Parathyroid adenoma (tissue), 2 donors: ENCODE results near the gene FGFR2.

Source experiments
- H2AFZ ChIP-seq: fragments of 300-600 bp; sonication (generic); one replicate; pipeline ENCODE4 v1.7.0; 2017; ENCODE audit warnings: antibody characterized with exemption, mild to moderate bottlenecking
- H3K27ac ChIP-seq: fragments of 300-600 bp; sonication (generic); one replicate; pipeline ENCODE4 v1.7.0; 2017
- H3K27me3 ChIP-seq: fragments of 300-600 bp; sonication (generic); one replicate; pipeline ENCODE4 v1.7.0; 2017; ENCODE audit warnings: low read length; ENCODE audit not compliant: control insufficient read depth, insufficient read depth
- H3K36me3 ChIP-seq: fragments of 300-600 bp; sonication (generic); one replicate; pipeline ENCODE4 v1.7.0; 2017; ENCODE audit warnings: low read length; ENCODE audit not compliant: control insufficient read depth, insufficient read depth
- H3K4me1 ChIP-seq: fragments of 300-600 bp; sonication (generic); one replicate; pipeline ENCODE4 v1.7.0; 2017; ENCODE audit warnings: control low read depth
- H3K4me2 ChIP-seq: fragments of 300-600 bp; sonication (generic); one replicate; pipeline ENCODE4 v1.7.0; 2017; ENCODE audit warnings: low read length
- H3K4me3 ChIP-seq: fragments of 300-600 bp; sonication (generic); one replicate; pipeline ENCODE4 v1.7.0; 2017; ENCODE audit warnings: low read depth, low read length
- H3K79me2 ChIP-seq: fragments of 300-600 bp; sonication (generic); one replicate; pipeline ENCODE4 v1.7.0; 2017; ENCODE audit warnings: control low read depth
- H3K9ac ChIP-seq: fragments of 300-600 bp; sonication (generic); one replicate; pipeline ENCODE4 v1.7.0; 2017; ENCODE audit warnings: mild to moderate bottlenecking
- H3K9me3 ChIP-seq: fragments of 300-600 bp; sonication (generic); one replicate; pipeline ENCODE4 v1.7.0; 2017; ENCODE audit warnings: low read length; ENCODE audit not compliant: control insufficient read depth
- TF ChIP-seq, protein P1 (sequence below): fragments of 300-600 bp; sonication (generic); IDR thresholded peaks from one replicate; pipeline ENCODE4 v1.7.0; 2017; ENCODE audit warnings: antibody characterized with exemption, mild to moderate bottlenecking
- donor health status: primary hyperparathyroidism.

Gene FGFR2

DNA sequence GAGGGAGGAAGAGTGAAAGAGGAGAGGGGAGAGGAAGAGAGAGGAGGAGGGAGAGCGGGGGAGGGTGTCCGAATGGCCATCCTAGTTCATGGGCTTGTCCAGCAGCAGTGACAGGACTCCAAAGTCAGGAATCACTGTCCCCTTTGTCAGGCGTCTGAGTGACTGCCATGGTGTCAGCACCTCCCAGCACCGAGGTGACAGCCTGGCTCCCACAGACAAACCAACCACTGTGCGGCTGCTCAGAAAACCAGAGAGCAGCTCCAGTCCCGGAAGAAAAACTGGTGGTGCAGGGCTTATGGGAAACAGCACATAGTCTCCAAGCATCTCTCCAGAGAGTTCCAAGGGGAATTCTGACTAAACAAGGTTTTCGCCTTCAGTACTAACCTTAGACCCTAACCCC, 18.9 kb upstream of the FGFR2 start:
- H3K4me3 ChIP-seq = no peak overlapping the region
- TF ChIP-seq, protein P1, sequence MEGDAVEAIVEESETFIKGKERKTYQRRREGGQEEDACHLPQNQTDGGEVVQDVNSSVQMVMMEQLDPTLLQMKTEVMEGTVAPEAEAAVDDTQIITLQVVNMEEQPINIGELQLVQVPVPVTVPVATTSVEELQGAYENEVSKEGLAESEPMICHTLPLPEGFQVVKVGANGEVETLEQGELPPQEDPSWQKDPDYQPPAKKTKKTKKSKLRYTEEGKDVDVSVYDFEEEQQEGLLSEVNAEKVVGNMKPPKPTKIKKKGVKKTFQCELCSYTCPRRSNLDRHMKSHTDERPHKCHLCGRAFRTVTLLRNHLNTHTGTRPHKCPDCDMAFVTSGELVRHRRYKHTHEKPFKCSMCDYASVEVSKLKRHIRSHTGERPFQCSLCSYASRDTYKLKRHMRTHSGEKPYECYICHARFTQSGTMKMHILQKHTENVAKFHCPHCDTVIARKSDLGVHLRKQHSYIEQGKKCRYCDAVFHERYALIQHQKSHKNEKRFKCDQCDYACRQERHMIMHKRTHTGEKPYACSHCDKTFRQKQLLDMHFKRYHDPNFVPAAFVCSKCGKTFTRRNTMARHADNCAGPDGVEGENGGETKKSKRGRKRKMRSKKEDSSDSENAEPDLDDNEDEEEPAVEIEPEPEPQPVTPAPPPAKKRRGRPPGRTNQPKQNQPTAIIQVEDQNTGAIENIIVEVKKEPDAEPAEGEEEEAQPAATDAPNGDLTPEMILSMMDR = no peak
- no peaks in the 10 kb centered on the region for H3K9me3 ChIP-seq
- no peak overlapping the region for H3K27ac ChIP-seq
- no peaks in the 10 kb centered on the region for H3K79me2 ChIP-seq
- peaks cover 8% of the 10 kb centered on the region for H3K4me1 ChIP-seq
- no peak overlapping the region for H2AFZ ChIP-seq
- H3K27me3 ChIP-seq = no peaks in the 10 kb centered on the region
- H3K9ac ChIP-seq = no peak overlapping the region
- H3K4me2 ChIP-seq = no peak overlapping the region
- H3K36me3 ChIP-seq = no peaks in the 10 kb centered on the region

DNA sequence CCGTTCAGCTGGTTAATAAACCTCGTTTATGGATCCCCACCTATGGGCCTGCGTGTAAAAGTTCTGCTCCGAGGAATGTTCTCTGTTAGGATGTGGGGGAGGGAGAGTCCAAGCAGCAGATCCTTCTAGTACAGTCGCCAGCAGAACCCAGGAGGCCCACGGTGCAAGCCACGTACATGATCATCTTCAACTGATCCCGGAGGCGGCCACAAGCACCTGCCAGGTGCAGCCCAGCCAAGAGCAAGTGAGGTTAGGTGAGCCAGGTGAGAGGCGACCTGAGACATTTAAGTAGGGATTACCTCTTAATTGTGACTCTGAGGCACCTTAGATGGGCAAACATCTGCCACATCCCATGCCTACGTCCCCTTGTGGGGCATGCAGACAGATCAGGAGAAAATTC, 18.0 kb upstream of the FGFR2 start:
- peaks cover 9% of the 10 kb centered on the region for H3K4me1 ChIP-seq
- H3K9ac ChIP-seq = no peak overlapping the region
- TF ChIP-seq, protein P1 = no peak
- H3K79me2 ChIP-seq = no peaks in the 10 kb centered on the region
- H2AFZ ChIP-seq = no peak overlapping the region
- no peak overlapping the region for H3K4me2 ChIP-seq
- H3K27ac ChIP-seq = no peak overlapping the region
- H3K36me3 ChIP-seq = no peaks in the 10 kb centered on the region
- H3K4me3 ChIP-seq = no peak overlapping the region
- no peaks in the 10 kb centered on the region for H3K27me3 ChIP-seq
- H3K9me3 ChIP-seq = no peaks in the 10 kb centered on the region

DNA sequence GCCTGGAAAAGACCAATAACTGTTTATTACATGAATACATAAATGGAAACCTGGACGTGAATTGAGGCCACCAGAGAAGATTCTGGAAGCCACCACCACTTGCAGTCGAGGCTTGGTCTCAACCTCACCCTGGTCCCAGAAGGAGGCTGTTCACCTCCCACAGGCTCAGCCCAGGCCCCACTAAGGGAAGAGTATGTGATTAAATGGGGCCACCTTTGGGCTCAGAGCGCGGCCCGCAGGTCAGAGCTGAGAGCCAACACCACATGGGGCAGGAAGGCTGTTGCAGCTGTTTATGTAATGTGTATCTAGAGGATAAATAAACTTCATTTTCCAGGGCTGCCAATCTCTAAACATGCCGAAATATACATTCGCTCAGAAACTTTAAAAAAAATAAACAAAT, 17.6 kb upstream of the FGFR2 start:
- Histone ChIP-seq H3K4me1 (peaks cover 13% of the 10 kb centered on the region), H3K4me3 (no peak overlapping the region), H3K27ac (no peak overlapping the region), H3K79me2 (no peaks in the 10 kb centered on the region), H3K4me2 (no peak overlapping the region), H3K9me3 (no peaks in the 10 kb centered on the region), H3K27me3 (no peaks in the 10 kb centered on the region), H3K36me3 (no peaks in the 10 kb centered on the region), H2AFZ (no peak overlapping the region), H3K9ac (no peak overlapping the region)
- TF ChIP-seq, protein P1 = no peak

DNA sequence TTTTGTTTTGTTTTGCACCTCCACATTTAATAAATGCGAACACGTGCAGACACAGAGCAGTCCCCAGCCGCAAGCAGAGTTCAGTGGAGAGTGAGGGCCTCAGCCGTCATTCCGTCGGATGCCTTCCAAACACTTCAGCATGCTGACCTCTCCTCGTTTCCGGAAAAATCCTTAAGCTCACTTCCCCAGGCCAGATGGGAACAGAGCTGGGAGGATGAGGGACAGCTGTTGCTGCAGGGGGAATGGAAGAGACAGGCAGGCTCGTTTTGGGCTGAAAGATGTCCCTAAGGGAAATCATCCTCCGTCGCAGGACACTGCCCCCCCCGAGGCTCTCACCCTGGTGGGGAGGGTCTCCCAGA, 17.2 kb upstream of the FGFR2 start:
- H3K4me3 ChIP-seq = no peak overlapping the region
- no peaks in the 10 kb centered on the region for H3K9me3 ChIP-seq
- no peaks in the 10 kb centered on the region for H3K36me3 ChIP-seq
- TF ChIP-seq, protein P1 = no peak
- no peak overlapping the region for H3K4me2 ChIP-seq
- H3K9ac ChIP-seq = no peak overlapping the region
- H3K79me2 ChIP-seq = no peaks in the 10 kb centered on the region
- no peak overlapping the region for H2AFZ ChIP-seq
- H3K27ac ChIP-seq = no peak overlapping the region
- no peaks in the 10 kb centered on the region for H3K27me3 ChIP-seq
- peaks cover 15% of the 10 kb centered on the region for H3K4me1 ChIP-seq

DNA sequence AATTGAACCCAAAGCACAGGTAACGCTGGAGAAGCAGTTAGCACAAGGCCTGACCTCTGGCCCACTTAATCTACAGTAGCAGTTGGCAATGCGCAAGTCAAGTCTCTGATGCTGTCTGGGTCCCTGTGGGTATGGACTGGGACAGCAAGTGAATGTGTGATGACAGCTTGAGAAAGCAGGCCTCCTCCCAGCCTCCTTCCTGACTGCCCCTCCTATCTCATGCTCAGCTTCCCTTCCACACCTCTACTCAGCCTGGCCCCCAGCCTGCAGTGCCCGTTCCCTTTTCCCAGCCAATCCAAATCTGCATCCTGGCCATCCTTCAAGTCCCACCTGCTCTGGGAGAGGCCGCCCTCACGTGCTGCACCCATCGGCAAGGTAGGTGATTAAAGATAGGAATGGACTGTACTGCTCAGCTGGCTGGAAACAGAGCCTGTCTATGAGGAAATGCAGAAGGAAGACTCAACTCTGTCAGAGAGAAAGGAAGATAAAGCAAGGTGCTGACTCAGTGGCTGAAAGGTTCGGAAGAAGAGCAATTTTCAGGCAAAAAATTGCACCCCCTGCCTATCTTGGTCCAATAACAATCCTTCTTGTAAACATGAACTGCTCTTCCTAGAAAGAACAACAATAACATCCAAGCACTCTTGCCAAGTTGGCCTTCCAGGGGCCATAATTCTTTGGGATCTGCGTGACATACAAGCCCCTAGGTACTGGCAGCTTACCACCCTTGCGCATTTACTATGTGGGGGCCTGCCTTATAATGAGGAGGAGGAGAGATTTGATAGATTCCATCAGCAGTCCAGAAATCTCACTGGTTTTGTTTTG, 16.6 kb upstream of the FGFR2 start:
- no peaks in the 10 kb centered on the region for H3K27me3 ChIP-seq
- peak overlapping the region; percentile 78 for H2AFZ ChIP-seq
- H3K36me3 ChIP-seq = no peaks in the 10 kb centered on the region
- TF ChIP-seq, protein P1 = no peak
- H3K9me3 ChIP-seq = no peaks in the 10 kb centered on the region
- H3K27ac ChIP-seq = peak overlapping the region; percentile 30
- H3K4me2 ChIP-seq = no peak overlapping the region
- peaks cover 21% of the 10 kb centered on the region for H3K4me1 ChIP-seq
- no peak overlapping the region for H3K9ac ChIP-seq
- H3K4me3 ChIP-seq = no peak overlapping the region
- no peaks in the 10 kb centered on the region for H3K79me2 ChIP-seq
